ENCODE data around the gene TBC1D17. TPM values are rescaled to one million over a fixed set of nuclear protein-coding genes. Genes with fewer than 3 reads are reported as not detected.

The TBC1D17 gene
- polyA plus RNA-seq, 2 of the 4 experiments (the other 2 are of a cell fraction) = 12.3 to 41.5 TPM

- whole genome bisulfite sequencing (ENCODE audit: missing lambda C conversion rate) = 91% methylated on average over 10 of the region's 12 CpGs
- CTCF ChIA-PET = interaction anchor here (0.6 to 2.6 kb wide), 5 partner anchors 14 to 155 kb away, joined by 3 to 10 read pairs (median 3); no protein-coding TSS in a partner anchor
- TF ChIP-seq CBX2 (IDR thresholded peaks at IDR 0.05; ENCODE audit: borderline replicate concordance, low read depth) (no peak), MAX (IDR thresholded peaks at IDR 0.05) (no peak), POLR2A (IDR thresholded peaks at IDR 0.05; ENCODE audit: low read length) (no peak), ZC3H11A (IDR thresholded peaks at IDR 0.05) (no peak), EP300 (IDR thresholded peaks at IDR 0.05) (no peak), EHMT2 (IDR thresholded peaks at IDR 0.05; ENCODE audit: low read depth) (no peak), HOXA7 (CRISPR knock-in tag; IDR thresholded peaks at IDR 0.05) (no peak), BHLHE40 (IDR thresholded peaks at IDR 0.05; ENCODE audit: low read depth, low read length) (no peak), JUNB (IDR thresholded peaks at IDR 0.05) (no peak), RNF2 (IDR thresholded peaks at IDR 0.05; ENCODE audit: borderline replicate concordance, low read depth) (no peak), HES2 (IDR thresholded peaks at IDR 0.05) (no peak), PBX3 (IDR thresholded peaks at IDR 0.05) (no peak), ESRRA (IDR thresholded peaks at IDR 0.05; ENCODE audit: borderline replicate concordance, low read length) (no peak), ATOH8 (CRISPR knock-in tag; IDR thresholded peaks at IDR 0.05; ENCODE audit: low read depth) (no peak), HOXB5 (CRISPR knock-in tag; IDR thresholded peaks at IDR 0.05) (no peak), NFE2L2 (conservative IDR thresholded peaks at IDR 0.05; ENCODE audit: low read length) (no peak), ZSCAN20 (CRISPR knock-in tag; IDR thresholded peaks at IDR 0.05) (no peak)
Observed at GRCh38 chr19:49835562-49835961, 41.9 kb upstream of the TBC1D17 start.

GRCh38 chr19:49836176-49837008, 41.1 kb upstream of the TBC1D17 start:
- ATAC-seq (no peak), DNase-seq (ENCODE audit: low read depth in 1 of 2, low spot score in 1 of 2) (no peak), FAIRE-seq (no peak)
- H3K27ac ChIP-seq = no peak overlapping the region
- no peak overlapping the region for H3K4me3 ChIP-seq
- whole genome bisulfite sequencing (ENCODE audit: missing lambda C conversion rate) = 93% methylated on average over 19 of the region's 20 CpGs
- no peaks in the 10 kb centered on the region for H3K9me3 ChIP-seq
- POLR2A ChIA-PET = interaction anchor here (0.6 kb wide), 1 partner anchor 32 kb away, joined by 3 read pairs; no protein-coding TSS in a partner anchor
- H3K4me2 ChIP-seq = no peak overlapping the region
- CTCF ChIA-PET = interaction anchor here (0.6 to 2.6 kb wide), 7 partner anchors 9 to 315 kb away, joined by 3 to 10 read pairs (median 3); partner anchors contain the start of gene PTOV1
- no peaks in the 10 kb centered on the region for H3K4me1 ChIP-seq
- no peak for TF ChIP-seq FOXS1 (CRISPR knock-in tag; IDR thresholded peaks at IDR 0.05)
- TF ChIP-seq CBX8 (IDR thresholded peaks at IDR 0.05) = no peak
- no peak for TF ChIP-seq ZC3H11A (IDR thresholded peaks at IDR 0.05)
- TF ChIP-seq RAD21 (conservative IDR thresholded peaks at IDR 0.05 in 1 of 2, IDR thresholded peaks at IDR 0.05 in 1 of 2) = no peak
- no peak for TF ChIP-seq HES2 (IDR thresholded peaks at IDR 0.05)
- TF ChIP-seq ESRRA (IDR thresholded peaks at IDR 0.05; ENCODE audit: borderline replicate concordance, low read length) = no peak
- no peak for TF ChIP-seq FOSL2 (IDR thresholded peaks at IDR 0.05)
- TF ChIP-seq FOSL2 (CRISPR knock-in tag; IDR thresholded peaks at IDR 0.05) = no peak
- TF ChIP-seq HOXB13 (CRISPR knock-in tag; IDR thresholded peaks at IDR 0.05; ENCODE audit: low read depth) = no peak
- TF ChIP-seq HMGXB4 (CRISPR knock-in tag; IDR thresholded peaks at IDR 0.05; ENCODE audit: borderline replicate concordance) = no peak
- TF ChIP-seq CBX2 (IDR thresholded peaks at IDR 0.05; ENCODE audit: borderline replicate concordance, low read depth) = no peak
- no peak for TF ChIP-seq USF2 (IDR thresholded peaks at IDR 0.05)
- TF ChIP-seq TFCP2L1 (CRISPR knock-in tag; IDR thresholded peaks at IDR 0.05) = no peak

More at GRCh38 chr19:49835562-49835961, 41.9 kb upstream of the TBC1D17 start:
- no peaks in the 10 kb centered on the region for H3K9me3 ChIP-seq
- no peak overlapping the region for H3K27ac ChIP-seq
- H3K4me3 ChIP-seq = no peak overlapping the region
- FAIRE-seq = no peak
- no peak for ATAC-seq
- POLR2A ChIA-PET = interaction anchor here (0.6 kb wide), 1 partner anchor 33 kb away, joined by 3 read pairs; no protein-coding TSS in a partner anchor
- H3K4me1 ChIP-seq = no peaks in the 10 kb centered on the region
- no peak overlapping the region for H3K4me2 ChIP-seq
- DNase-seq (ENCODE audit: low read depth in 1 of 2, low spot score in 1 of 2) = no peak

Measured in A549 (cell line).